Keratinocyte (primary cell): ENCODE results near the gene HNRNPH1.

Experiments
- EZH2 ChIP-seq: IDR thresholded peaks from one replicate; pipeline ENCODE4 v1.6.1; 2012; ENCODE audit warnings: inconsistent platforms, mild to moderate bottlenecking, low read length, moderate library complexity
- TF ChIP-seq, protein P1 (sequence below), 3 experiments: IDR thresholded peaks in 1 of 3; conservative IDR thresholded peaks in 1 of 3; optimal IDR thresholded peaks in 1 of 3; 2 replicates in 2 of 3; 3 replicates in 1 of 3; pipeline versions ENCODE3 to v1.5.1; 2011; ENCODE audit warnings: low read length in 3 of 3, mild to moderate bottlenecking in 3 of 3, moderate library complexity in 2 of 3, control low read depth in 1 of 3, inconsistent platforms in 1 of 3; ENCODE audit not compliant: insufficient read depth in 2 of 3; ENCODE audit errors: extremely low read depth in 1 of 3

DNA sequence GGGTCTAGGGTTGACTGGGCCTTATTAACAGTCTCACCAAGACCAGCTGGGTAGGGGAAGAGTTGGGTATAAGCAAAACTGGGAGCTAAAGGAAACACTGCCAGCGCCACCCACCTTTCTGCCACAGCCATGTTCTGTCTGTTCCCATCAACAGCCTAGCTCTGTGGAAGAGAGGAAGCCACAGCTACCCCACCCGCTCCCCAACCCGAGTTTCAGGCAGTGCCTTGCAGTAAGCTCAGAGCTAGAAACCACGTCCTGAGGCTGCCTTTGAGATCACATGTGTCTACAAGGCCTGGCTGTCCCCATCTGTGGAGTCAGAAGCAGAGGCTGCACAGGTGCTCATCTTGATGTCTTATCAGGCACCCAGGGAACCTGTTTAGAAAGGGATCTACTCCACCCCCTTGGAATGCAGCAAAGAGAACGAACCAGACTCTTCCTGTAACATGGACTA lies 15.3 kb downstream of the HNRNPH1 start:
- TF ChIP-seq, protein P1, sequence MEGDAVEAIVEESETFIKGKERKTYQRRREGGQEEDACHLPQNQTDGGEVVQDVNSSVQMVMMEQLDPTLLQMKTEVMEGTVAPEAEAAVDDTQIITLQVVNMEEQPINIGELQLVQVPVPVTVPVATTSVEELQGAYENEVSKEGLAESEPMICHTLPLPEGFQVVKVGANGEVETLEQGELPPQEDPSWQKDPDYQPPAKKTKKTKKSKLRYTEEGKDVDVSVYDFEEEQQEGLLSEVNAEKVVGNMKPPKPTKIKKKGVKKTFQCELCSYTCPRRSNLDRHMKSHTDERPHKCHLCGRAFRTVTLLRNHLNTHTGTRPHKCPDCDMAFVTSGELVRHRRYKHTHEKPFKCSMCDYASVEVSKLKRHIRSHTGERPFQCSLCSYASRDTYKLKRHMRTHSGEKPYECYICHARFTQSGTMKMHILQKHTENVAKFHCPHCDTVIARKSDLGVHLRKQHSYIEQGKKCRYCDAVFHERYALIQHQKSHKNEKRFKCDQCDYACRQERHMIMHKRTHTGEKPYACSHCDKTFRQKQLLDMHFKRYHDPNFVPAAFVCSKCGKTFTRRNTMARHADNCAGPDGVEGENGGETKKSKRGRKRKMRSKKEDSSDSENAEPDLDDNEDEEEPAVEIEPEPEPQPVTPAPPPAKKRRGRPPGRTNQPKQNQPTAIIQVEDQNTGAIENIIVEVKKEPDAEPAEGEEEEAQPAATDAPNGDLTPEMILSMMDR (optimal IDR thresholded peaks at IDR 0.05 in 1 of 3, IDR thresholded peaks at IDR 0.05 in 1 of 3, conservative IDR thresholded peaks at IDR 0.05 in 1 of 3; ENCODE audit: extremely low read depth in 1 of 3, insufficient read depth in 2 of 3, low read length in 3 of 3): no peak
- TF ChIP-seq EZH2: no peak
